ENCODE results near the gene PUM2.

DNA sequence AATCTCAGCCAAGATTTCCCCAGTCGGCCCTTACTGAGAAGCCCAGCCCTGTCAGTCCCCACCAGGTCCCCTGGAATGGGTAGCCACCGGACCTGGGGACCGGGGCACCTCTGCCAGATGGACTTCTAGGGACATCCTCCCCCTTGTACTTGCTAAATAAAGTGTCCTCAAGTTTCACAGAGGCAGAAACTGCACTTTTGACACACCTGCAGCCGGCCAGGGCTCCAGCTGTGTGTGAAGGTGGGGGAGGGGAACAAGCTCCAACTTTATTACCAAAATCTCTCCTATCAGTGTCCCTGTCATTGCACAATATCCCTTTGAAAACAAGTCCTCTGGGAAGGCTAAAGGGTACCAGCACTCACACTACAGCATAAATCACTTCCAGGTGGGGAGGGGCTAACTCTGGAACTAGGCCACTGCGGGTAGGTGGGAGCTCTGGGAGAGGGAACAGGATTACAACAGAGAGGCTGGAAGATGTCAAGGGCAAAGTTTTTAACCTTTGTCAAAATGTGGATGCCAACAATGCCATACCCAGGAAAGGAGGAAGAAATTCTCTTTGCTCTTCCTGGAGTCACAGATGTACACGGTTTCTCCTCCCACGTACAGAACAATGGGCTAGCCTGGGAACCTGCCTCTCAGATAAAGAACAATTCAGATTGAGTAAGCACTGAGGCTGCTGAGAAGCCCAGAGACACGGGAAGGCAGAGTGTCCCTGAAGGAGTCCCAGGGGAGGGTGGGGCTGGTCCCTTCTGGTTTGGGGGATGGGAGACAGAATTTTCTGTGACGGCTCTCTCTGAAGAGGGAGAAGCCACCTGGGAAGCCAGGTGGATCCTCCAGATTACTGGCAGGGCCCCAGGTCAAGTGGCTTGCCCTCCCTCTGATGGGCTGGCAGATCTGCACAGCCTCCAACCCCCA lies 136.7 kb downstream of the PUM2 start:
- TF ChIP-seq, protein P1, sequence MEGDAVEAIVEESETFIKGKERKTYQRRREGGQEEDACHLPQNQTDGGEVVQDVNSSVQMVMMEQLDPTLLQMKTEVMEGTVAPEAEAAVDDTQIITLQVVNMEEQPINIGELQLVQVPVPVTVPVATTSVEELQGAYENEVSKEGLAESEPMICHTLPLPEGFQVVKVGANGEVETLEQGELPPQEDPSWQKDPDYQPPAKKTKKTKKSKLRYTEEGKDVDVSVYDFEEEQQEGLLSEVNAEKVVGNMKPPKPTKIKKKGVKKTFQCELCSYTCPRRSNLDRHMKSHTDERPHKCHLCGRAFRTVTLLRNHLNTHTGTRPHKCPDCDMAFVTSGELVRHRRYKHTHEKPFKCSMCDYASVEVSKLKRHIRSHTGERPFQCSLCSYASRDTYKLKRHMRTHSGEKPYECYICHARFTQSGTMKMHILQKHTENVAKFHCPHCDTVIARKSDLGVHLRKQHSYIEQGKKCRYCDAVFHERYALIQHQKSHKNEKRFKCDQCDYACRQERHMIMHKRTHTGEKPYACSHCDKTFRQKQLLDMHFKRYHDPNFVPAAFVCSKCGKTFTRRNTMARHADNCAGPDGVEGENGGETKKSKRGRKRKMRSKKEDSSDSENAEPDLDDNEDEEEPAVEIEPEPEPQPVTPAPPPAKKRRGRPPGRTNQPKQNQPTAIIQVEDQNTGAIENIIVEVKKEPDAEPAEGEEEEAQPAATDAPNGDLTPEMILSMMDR (IDR thresholded peaks at IDR 0.05 in 4 of 5, conservative IDR thresholded peaks at IDR 0.05 in 1 of 5) = no peak
- no peak for TF ChIP-seq POLR2A (IDR thresholded peaks at IDR 0.05)

All from gastrocnemius medialis (tissue), 4 donors.